Measurements from ENCODE around the gene LRIG1. TPM values are rescaled to one million over a fixed set of nuclear protein-coding genes. Genes with fewer than 3 reads are reported as not detected.

The LRIG1 gene
- total RNA-seq, 4 donors from 2014 or later, result 42.3 to 152 (median 66.1) TPM

DNA sequence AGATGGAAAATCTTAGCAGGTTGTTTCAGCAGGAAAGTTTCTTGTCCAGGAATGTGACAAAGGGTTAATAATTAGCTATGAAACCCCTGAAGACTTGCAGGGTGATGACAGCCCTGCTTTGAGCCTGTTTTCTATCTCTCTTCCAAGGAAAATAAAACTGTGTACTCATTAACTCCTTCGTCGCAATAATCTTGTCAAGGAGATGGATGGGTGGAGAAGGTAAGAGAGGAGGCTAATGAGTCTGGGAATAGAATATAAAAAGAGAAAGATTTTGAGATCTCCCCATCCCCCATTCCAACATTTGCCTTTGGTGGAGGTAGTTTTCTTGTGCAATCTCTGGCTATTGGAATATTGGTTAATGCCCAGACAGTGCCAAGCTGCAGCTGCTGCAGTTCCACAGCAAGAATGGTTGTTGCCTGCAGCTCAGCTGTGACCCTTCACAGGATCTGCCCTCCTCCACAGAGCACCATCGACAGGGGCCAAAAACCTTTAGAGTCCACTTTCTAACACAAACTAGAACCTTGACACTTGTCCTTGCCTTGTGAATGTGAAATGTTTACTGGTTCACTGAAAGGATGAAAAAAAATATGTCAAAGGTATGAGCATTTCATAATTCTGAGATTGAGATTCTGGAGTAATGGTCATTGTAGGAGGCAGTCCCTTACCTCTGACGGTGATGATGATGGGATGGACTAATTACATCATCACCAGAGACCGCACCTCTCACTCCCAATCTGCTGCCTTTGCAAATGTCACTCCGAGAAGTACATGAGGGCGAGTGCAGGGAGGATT lies 4.2 kb upstream of the LRIG1 start:
- TF ChIP-seq, protein P1, sequence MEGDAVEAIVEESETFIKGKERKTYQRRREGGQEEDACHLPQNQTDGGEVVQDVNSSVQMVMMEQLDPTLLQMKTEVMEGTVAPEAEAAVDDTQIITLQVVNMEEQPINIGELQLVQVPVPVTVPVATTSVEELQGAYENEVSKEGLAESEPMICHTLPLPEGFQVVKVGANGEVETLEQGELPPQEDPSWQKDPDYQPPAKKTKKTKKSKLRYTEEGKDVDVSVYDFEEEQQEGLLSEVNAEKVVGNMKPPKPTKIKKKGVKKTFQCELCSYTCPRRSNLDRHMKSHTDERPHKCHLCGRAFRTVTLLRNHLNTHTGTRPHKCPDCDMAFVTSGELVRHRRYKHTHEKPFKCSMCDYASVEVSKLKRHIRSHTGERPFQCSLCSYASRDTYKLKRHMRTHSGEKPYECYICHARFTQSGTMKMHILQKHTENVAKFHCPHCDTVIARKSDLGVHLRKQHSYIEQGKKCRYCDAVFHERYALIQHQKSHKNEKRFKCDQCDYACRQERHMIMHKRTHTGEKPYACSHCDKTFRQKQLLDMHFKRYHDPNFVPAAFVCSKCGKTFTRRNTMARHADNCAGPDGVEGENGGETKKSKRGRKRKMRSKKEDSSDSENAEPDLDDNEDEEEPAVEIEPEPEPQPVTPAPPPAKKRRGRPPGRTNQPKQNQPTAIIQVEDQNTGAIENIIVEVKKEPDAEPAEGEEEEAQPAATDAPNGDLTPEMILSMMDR (IDR thresholded peaks at IDR 0.05; ENCODE audit: low read depth), result no peak

DNA sequence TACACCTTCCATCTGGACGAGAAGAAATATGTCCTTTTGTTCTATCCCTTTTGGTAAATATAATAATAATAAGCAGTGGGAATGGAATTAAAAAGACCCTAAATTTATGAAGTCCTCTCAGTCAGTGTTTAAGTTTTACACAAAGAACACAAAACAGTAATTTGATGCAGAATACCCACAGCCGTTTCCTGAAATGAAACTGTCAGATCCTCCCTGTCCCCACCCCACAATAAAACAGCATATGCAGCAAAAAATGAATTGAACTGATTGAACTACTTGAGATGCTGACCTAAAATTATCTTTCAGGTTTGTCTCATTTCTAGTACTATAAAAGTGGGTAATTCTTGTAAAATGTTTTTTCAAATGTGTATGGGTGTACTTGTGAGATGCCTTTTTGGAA lies 2.2 kb upstream of the LRIG1 start:
- TF ChIP-seq, protein P1 (IDR thresholded peaks at IDR 0.05; ENCODE audit: low read depth), result no peak

DNA sequence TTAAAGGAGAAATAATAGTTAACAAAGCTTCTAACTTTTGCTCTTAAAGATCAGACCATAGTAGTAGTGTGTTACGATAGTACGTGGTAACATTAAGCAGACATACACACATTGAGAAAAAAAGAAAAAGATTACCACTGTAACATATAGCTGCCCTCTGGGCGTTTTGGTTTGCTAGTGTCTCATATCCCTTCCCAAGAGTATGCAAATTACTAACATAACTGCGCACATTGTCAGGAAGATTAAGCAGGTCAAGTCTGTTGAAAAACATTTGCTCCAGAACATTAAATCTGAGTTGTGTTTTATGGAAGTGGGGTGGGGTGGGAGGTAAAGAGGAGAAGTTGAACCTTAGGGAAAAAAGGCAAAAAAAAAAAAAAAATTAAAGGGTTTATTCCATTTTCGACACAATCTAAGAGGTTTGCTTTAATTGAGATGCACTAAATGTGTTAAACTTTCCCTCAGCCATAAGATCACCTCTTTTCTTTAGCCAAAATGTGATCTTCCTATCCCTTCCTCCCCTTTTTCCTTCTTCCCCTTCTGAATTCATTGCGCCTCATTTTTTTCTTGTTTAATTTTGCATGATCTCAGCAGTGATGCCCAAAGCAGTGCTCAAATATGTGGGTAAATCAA lies 1.5 kb upstream of the LRIG1 start:
- TF ChIP-seq, protein P1 (IDR thresholded peaks at IDR 0.05; ENCODE audit: low read depth), result no peak

DNA sequence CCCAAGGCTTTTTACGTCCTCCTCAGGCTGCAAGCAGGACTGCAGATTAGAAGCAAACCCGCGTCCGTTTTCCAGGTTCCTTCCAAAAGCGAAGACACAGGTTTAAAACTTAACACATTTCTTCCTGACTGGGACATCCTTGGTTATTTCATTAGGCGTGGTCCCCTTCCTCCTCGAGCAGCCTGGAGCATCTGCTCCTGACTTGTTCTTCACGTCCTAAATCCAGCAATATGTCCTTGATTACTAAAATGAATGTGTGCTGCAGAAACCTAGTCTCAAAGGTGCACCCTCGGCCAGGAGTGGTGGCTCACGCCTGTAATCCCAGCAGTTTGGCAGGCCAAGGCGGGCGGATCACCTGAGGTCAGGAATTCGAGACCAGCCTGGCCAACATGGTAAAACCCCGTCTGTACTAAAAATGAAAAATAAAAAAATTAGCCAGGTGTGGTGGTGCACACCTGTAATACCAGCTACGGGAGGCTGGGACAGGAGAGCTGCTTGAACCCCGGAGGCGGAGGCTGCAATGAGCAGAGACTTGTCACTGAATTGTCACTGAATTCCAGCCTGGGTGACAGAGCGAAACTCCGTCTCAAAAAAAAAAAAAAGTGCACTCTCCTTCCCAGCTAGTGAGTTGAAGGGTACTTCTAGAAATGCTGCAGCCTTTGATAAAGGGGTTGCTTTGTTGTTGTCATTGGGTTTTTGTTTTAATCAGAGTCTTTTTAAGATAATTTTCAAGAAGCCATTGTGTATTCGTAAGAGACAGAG lies 842 bp upstream of the LRIG1 start:
- TF ChIP-seq, protein P1 (IDR thresholded peaks at IDR 0.05; ENCODE audit: low read depth), result no peak

DNA sequence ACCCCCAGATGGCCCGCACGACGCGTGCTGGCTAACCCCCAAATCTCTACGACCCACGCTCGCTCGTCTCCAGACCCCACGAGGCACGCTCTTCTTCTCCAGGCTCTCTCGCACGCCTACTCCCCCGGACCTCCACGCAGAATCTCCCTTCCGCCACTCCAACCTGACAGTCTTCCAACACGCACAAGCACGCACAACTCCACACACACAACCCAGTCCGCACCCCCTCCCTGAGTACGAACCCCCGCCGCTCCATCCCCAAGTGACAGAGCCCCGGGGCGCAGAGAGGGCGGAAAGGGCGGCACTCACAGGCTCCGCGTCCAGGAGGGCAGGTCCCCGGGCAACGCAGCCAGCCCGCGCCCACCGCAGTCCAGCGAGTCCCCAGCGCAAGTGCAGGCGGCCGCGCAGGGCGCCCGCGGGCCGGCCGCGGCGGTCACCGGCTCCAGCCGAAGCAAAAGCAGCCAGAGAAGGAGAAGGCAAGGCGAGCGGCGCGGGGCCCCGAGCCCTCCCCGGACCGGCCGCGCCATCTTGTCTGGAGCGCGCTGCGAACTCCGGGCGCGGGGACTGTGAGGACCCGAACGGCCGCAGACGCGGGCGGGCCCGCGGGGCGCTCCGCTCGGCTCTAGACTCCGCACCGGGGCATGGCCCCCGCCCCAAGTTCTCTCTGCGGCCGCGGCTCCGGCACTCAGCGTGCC lies 794 bp downstream of the LRIG1 start:
- TF ChIP-seq, protein P1 (IDR thresholded peaks at IDR 0.05; ENCODE audit: low read depth), result no peak

DNA sequence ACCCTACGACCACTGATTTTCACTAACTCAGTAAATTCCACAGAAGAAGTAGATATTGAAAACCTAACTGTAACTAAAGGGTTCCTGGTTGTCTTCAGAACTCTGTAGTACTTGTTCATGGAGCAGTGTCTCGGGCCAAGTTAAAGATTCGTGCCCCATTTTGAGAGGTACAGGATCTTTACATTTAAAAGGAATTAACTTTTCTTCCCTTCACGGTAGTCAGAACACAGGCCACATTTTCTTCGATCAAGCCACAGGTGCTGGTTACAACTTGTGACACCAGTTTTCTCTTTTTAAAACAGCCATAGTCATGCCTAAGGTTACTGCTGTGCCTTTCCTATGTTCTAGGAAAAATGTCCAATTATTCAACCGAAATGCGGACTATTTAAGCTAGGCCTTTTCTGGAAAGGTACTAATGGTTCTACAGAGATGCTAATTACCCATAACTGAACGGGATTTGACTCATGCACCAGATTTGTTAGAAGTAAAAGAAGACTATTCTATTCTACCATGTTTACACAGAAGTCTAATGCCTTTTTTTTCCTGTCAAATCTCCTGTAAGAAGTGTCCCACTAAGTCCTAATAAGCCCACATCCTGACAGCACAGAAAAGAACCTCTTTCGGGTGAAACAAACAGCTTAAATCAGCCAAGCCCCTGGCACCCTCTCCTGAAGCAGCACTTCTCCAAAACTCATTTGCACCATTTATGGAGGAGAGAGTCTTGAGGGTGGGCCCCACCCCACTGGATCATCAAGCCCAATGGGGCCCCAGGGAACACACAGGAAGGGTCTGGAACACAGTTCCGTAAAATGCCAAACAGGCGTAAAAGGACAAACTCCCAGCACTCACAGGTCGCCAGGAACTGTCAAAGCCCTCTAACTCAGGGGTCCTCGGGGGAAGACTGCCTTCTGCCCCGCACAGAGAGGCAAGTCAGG lies 1.9 kb downstream of the LRIG1 start:
- TF ChIP-seq, protein P1 (IDR thresholded peaks at IDR 0.05; ENCODE audit: low read depth), result no peak

Data from subcutaneous adipose tissue (tissue), 4 donors.